HG02970 (cell line): ENCODE results near the gene PARVG.

Experiments used
- ATAC-seq: cut with Tn5 transposase; IDR thresholded peaks from one replicate; pipeline ENCODE4 v1.9.1; 2021; ENCODE audit warnings: mild to moderate bottlenecking, moderate library complexity, moderate number of reproducible peaks; ENCODE audit not compliant: unreplicated experiment, low FRiP score

Gene PARVG

GRCh38 chr22:44193535-44193891 is 12.8 kb downstream of the PARVG start:
- no peak for ATAC-seq

GRCh38 chr22:44194569-44194968 is 13.8 kb downstream of the PARVG start:
- ATAC-seq: no peak

- no peak for ATAC-seq
Observed at GRCh38 chr22:44195189-44195871, 14.6 kb downstream of the PARVG start.

- ATAC-seq: no peak
Observed at GRCh38 chr22:44196241-44196640, 15.5 kb downstream of the PARVG start.

GRCh38 chr22:44196731-44197131 is 16.0 kb downstream of the PARVG start:
- no peak for ATAC-seq

- no peak for ATAC-seq
Observed at GRCh38 chr22:44197271-44197670, 16.5 kb downstream of the PARVG start.

GRCh38 chr22:44199164-44199563 is 18.4 kb downstream of the PARVG start:
- no peak for ATAC-seq

GRCh38 chr22:44199866-44200265 is 19.1 kb downstream of the PARVG start:
- no peak for ATAC-seq

- no peak for ATAC-seq
Observed at GRCh38 chr22:44200451-44200850, 19.7 kb downstream of the PARVG start.

- no peak for ATAC-seq
Observed at GRCh38 chr22:44200855-44201550, 20.3 kb downstream of the PARVG start.

GRCh38 chr22:44201665-44202064 is 20.9 kb downstream of the PARVG start:
- ATAC-seq: no peak

GRCh38 chr22:44202261-44202789 is 21.6 kb downstream of the PARVG start:
- ATAC-seq: no peak

GRCh38 chr22:44203203-44203602 is 22.5 kb downstream of the PARVG start:
- ATAC-seq: no peak

GRCh38 chr22:44204739-44205515 is 24.2 kb downstream of the PARVG start:
- no peak for ATAC-seq

GRCh38 chr22:44205516-44206329 is 25.0 kb downstream of the PARVG start:
- ATAC-seq: no peak

GRCh38 chr22:44206330-44206645 is 25.6 kb downstream of the PARVG start:
- no peak for ATAC-seq

GRCh38 chr22:44206696-44207095 is 26.0 kb downstream of the PARVG start:
- ATAC-seq: no peak

GRCh38 chr22:44207173-44207980 is 26.7 kb downstream of the PARVG start:
- no peak for ATAC-seq

- no peak for ATAC-seq
Observed at GRCh38 chr22:44207981-44208317, 27.2 kb downstream of the PARVG start.

GRCh38 chr22:44209343-44209742 is 28.6 kb downstream of the PARVG start:
- ATAC-seq: no peak
